ENCODE measurements around the gene DNMT3A.

DNA sequence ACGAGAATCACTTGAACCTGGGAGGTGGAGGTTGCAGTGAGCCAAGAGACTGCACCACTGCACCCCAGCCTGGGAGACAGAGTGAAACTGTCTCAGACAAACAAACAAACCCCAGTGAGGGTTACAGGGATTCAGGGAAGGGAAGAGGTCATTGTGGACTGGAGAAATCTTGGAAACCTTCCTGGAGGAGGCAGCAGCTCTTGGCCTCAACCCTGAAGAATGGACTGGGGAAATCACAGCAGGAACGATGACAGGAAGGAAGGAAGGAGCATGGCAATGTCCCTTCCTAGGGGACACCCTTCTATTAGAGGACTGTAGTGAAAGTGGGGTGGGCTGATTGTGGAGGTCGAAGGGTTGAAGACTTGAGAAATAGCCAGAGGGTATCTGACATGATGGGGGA, 72.5 kb downstream of the DNMT3A start:
- TF ChIP-seq, protein P1, sequence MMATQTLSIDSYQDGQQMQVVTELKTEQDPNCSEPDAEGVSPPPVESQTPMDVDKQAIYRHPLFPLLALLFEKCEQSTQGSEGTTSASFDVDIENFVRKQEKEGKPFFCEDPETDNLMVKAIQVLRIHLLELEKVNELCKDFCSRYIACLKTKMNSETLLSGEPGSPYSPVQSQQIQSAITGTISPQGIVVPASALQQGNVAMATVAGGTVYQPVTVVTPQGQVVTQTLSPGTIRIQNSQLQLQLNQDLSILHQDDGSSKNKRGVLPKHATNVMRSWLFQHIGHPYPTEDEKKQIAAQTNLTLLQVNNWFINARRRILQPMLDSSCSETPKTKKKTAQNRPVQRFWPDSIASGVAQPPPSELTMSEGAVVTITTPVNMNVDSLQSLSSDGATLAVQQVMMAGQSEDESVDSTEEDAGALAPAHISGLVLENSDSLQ (IDR thresholded peaks at IDR 0.05) = no peak
- TF ChIP-seq FOXA1 (IDR thresholded peaks at IDR 0.05) (no peak), BHLHE40 (IDR thresholded peaks at IDR 0.05; ENCODE audit: borderline replicate concordance) (no peak), HDGF (IDR thresholded peaks at IDR 0.05; ENCODE audit: borderline replicate concordance) (no peak), SUZ12 (IDR thresholded peaks at IDR 0.05) (no peak), FOXK2 (IDR thresholded peaks at IDR 0.05) (no peak), SP1 (IDR thresholded peaks at IDR 0.05) (no peak), FOXM1 (IDR thresholded peaks at IDR 0.05; ENCODE audit: borderline replicate concordance) (no peak), ZNF384 (IDR thresholded peaks at IDR 0.05) (no peak), LEF1 (IDR thresholded peaks at IDR 0.05; ENCODE audit: borderline replicate concordance) (no peak), L3MBTL2 (conservative IDR thresholded peaks at IDR 0.05) (no peak), CTBP1 (IDR thresholded peaks at IDR 0.05; ENCODE audit: borderline replicate concordance) (no peak), TARDBP (IDR thresholded peaks at IDR 0.05) (no peak)

Data from HEK293T (cell line).